GM23338 (cell line): ENCODE measurements around the gene HNRNPA2B1. TPM values are rescaled to one million over a fixed set of nuclear protein-coding genes. Genes with fewer than 3 reads are reported as not detected.

ENCODE experiments used
- ATAC-seq: fragments of 200-7000 bp; cut with Tn5 transposase; 3 replicates; pipeline ENCODE4 v1.9.1; 2020
- DNase-seq: peaks from one replicate; pipeline ENCODE4 v3.0.0-alpha.2; 2015; ENCODE audit warnings: low spot score
- H2AFZ ChIP-seq: fragments of 200-600 bp; sonication (generic); 2 replicates; pipeline ENCODE4 v1.8.0; 2016; ENCODE audit warnings: antibody characterized with exemption, mild to moderate bottlenecking, moderate library complexity
- H3F3A ChIP-seq: fragments of 200-600 bp; sonication (generic); replicated peaks from 2 replicates; pipeline ENCODE4 v1.8.0; 2017; ENCODE audit warnings: antibody characterized with exemption, mixed run types, low read depth
- H3K27ac ChIP-seq: fragments of 200-600 bp; sonication (generic); 2 replicates; pipeline ENCODE4 v1.6.1; 2016; ENCODE audit warnings: low read depth
- H3K27me3 ChIP-seq: fragments of 200-600 bp; sonication (generic); 2 replicates; pipeline ENCODE4 v1.8.0; 2016; ENCODE audit warnings: mild to moderate bottlenecking, mixed run types, moderate library complexity; ENCODE audit not compliant: insufficient read depth
- H3K36me3 ChIP-seq: fragments of 200-600 bp; sonication (generic); 2 replicates; pipeline ENCODE4 v1.8.0; 2016; ENCODE audit warnings: mild to moderate bottlenecking; ENCODE audit not compliant: insufficient read depth
- H3K4me1 ChIP-seq: fragments of 200-600 bp; sonication (generic); 2 replicates; pipeline ENCODE4 v1.8.0; 2016; ENCODE audit warnings: mild to moderate bottlenecking, moderate library complexity; ENCODE audit not compliant: insufficient read depth
- H3K4me2 ChIP-seq: fragments of 200-600 bp; sonication (generic); 2 replicates; pipeline ENCODE4 v1.7.1; 2017; ENCODE audit warnings: mixed run types
- H3K4me3 ChIP-seq: fragments of 200-600 bp; sonication (generic); 2 replicates; pipeline ENCODE4 v1.6.1; 2016; ENCODE audit warnings: mixed run types
- H3K79me2 ChIP-seq: fragments of 200-600 bp; sonication (generic); replicated peaks from 2 replicates; pipeline ENCODE4 v1.8.0; 2017; ENCODE audit warnings: mild to moderate bottlenecking; ENCODE audit not compliant: insufficient read depth
- H3K9me2 ChIP-seq: fragments of 200-600 bp; sonication (generic); 2 replicates; pipeline ENCODE4 v1.8.0; 2017; ENCODE audit not compliant: insufficient read depth
- H4K20me1 ChIP-seq: fragments of 200-600 bp; sonication (generic); replicated peaks from 2 replicates; pipeline ENCODE4 v1.8.0; 2017; ENCODE audit warnings: mild to moderate bottlenecking; ENCODE audit not compliant: insufficient read depth
- H3K27ac Mint-ChIP-seq: 2 replicates; pipeline ENCODE4 v1.8.0; 2020; ENCODE audit warnings: inconsistent platforms, mild to moderate bottlenecking, moderate library complexity, mixed read lengths
- H3K27me3 Mint-ChIP-seq: 3 replicates; pipeline ENCODE4 v1.8.0; 2022; ENCODE audit warnings: low read depth, mild to moderate bottlenecking, moderate library complexity, mixed read lengths, inconsistent platforms; ENCODE audit not compliant: insufficient read depth, poor library complexity
- H3K36me3 Mint-ChIP-seq: 3 replicates; pipeline ENCODE4 v1.8.0; 2021; ENCODE audit warnings: low read depth, mild to moderate bottlenecking, inconsistent platforms, moderate library complexity, mixed read lengths
- H3K4me1 Mint-ChIP-seq: 3 replicates; pipeline ENCODE4 v1.8.0; 2020; ENCODE audit warnings: mild to moderate bottlenecking, inconsistent platforms, mixed read lengths
- H3K4me3 Mint-ChIP-seq: 3 replicates; pipeline ENCODE4 v1.8.0; 2021; ENCODE audit warnings: moderate library complexity, mild to moderate bottlenecking, inconsistent platforms, mixed read lengths
- H3K9me3 Mint-ChIP-seq: 3 replicates; pipeline ENCODE4 v1.8.0; 2020; ENCODE audit warnings: moderate library complexity, mild to moderate bottlenecking, inconsistent platforms, mixed read lengths
- CTCF ChIP-seq, 2 experiments: fragments of 200-600 bp in 1 of 2; sonication (generic) in 1 of 2; conservative IDR thresholded peaks; 2 replicates each; pipeline versions ENCODE4 v1.5.1 to v1.6.1; 2016 to 2017; ENCODE audit warnings: antibody characterized with exemption in 2 of 2, low read depth in 2 of 2, mild to moderate bottlenecking in 2 of 2, moderate library complexity in 1 of 2
- ETS1 ChIP-seq: IDR thresholded peaks from 2 replicates; pipeline ENCODE4 v1.6.1; 2016; ENCODE audit warnings: antibody characterized with exemption
- EZH2 ChIP-seq: fragments of 200-600 bp; sonication (generic); IDR thresholded peaks from one replicate; pipeline ENCODE4 v1.8.0; 2017; ENCODE audit warnings: antibody characterized with exemption, mild to moderate bottlenecking, low read depth; ENCODE audit not compliant: unreplicated experiment
- EZH2phosphoT487 ChIP-seq: fragments of 200-600 bp; sonication (generic); IDR thresholded peaks from one replicate; pipeline ENCODE4 v1.8.1; 2018; ENCODE audit warnings: antibody characterized with exemption; ENCODE audit not compliant: unreplicated experiment
- NANOG ChIP-seq: IDR thresholded peaks from 2 replicates; pipeline ENCODE4 v1.6.1; 2016; ENCODE audit warnings: antibody characterized with exemption, borderline replicate concordance
- POLR2AphosphoS5 ChIP-seq: IDR thresholded peaks from 2 replicates; pipeline ENCODE4 v1.6.1; 2016; ENCODE audit warnings: antibody characterized with exemption, low read depth
- REST ChIP-seq: IDR thresholded peaks from one replicate; pipeline ENCODE4 v1.6.1; 2018; ENCODE audit warnings: antibody characterized with exemption; ENCODE audit not compliant: unreplicated experiment
- STAT1 ChIP-seq: IDR thresholded peaks from one replicate; pipeline ENCODE4 v1.6.1; 2016; ENCODE audit warnings: antibody characterized with exemption; ENCODE audit not compliant: unreplicated experiment
- ZNF114 ChIP-seq: fragments of 250-450 bp; sonication (Bioruptor Pico); IDR thresholded peaks from 2 replicates; pipeline ENCODE4 v1.5.0; 2020; ENCODE audit warnings: mild to moderate bottlenecking, moderate library complexity
- ZNF331 ChIP-seq: fragments of 250-450 bp; sonication (Bioruptor Pico); IDR thresholded peaks from 2 replicates; pipeline ENCODE4 v1.5.0; 2020; ENCODE audit warnings: low read depth, mild to moderate bottlenecking, moderate library complexity
- polyA plus RNA-seq: library from polyadenylated mRNA; unstranded; fragments of >200 nt; fragmentation: Nextera tagmentation; extraction: Ambion mirVana; gene quantifications from 2 replicates; pipeline ENCODE4 v1.2.1, GENCODE V29; 2016
- total RNA-seq: library from RNA; depleted of rRNA; stranded (reverse); fragments of >200 nt; shearing (Covaris generic); gene quantifications from 2 replicates; pipeline ENCODE4 v1.2.3, GENCODE V29; 2014

The HNRNPA2B1 gene
- total and polyA plus RNA-seq, 2 experiments from 2014 or later, result 602 to 1,577 TPM

- ATAC-seq, result no peak
- H3K4me1 Mint-ChIP-seq, result peaks cover 57% of the 10 kb centered on the region
- peaks cover 81% of the 10 kb centered on the region for H3K36me3 Mint-ChIP-seq
- DNase-seq, result no peak
- Histone ChIP-seq H2AFZ (no peak overlapping the region), H3K27ac (no peak overlapping the region; the same call in 1 of the 2 replicates), H3K79me2 (no peaks in the 10 kb centered on the region; the same call in 1 of the 2 replicates), H3K36me3 (peaks cover 18% of the 10 kb centered on the region), H3K9me2 (no peaks in the 10 kb centered on the region), H4K20me1 (peaks cover 8% of the 10 kb centered on the region), H3K4me3 (no peak overlapping the region), H3K27me3 (no peaks in the 10 kb centered on the region), H3K4me2 (no peak overlapping the region), H3F3A (peaks cover 70% of the 10 kb centered on the region), H3K4me1 (no peaks in the 10 kb centered on the region; the same call in 1 of the 2 replicates)
- H3K9me3 Mint-ChIP-seq, result peaks cover 3% of the 10 kb centered on the region; the same call in 2 of the 3 replicates
- peak overlapping the region; percentile 84 for H3K27ac Mint-ChIP-seq
- peaks cover 55% of the 10 kb centered on the region for H3K27me3 Mint-ChIP-seq
- no peak overlapping the region for H3K4me3 Mint-ChIP-seq
- no peak for TF ChIP-seq EZH2
- no peak for TF ChIP-seq NANOG
- no peak for TF ChIP-seq STAT1
- no peak for TF ChIP-seq REST
- no peak for TF ChIP-seq EZH2phosphoT487
- no peak for TF ChIP-seq ZNF331 (CRISPR knock-in tag)
- TF ChIP-seq ETS1, result no peak
- TF ChIP-seq POLR2AphosphoS5, result no peak
- TF ChIP-seq CTCF (conservative IDR thresholded peaks at IDR 0.05; ENCODE audit: low read depth in 2 of 2), result no peak
- no peak for TF ChIP-seq ZNF114 (CRISPR knock-in tag)
These were observed 14.7 kb downstream of the HNRNPA2B1 start for GRCh38 chr7:26185844-26186180.
